ENCODE data around the gene LASP1NB.

The LASP1NB gene

GRCh38 chr17:38891441-38891840, 34.0 kb upstream of the LASP1NB start:
- H3F3A ChIP-seq (replicated peaks; ENCODE audit: insufficient read depth): peaks cover 7% of the 10 kb centered on the region
- no peak overlapping the region for H3K27ac ChIP-seq (ENCODE audit: low read depth in 2 of 2, low read length in 1 of 2)
- peaks cover 77% of the 10 kb centered on the region for H4K20me1 ChIP-seq (ENCODE audit: insufficient read depth)
- no peak for TF ChIP-seq GABPA (IDR thresholded peaks at IDR 0.05; ENCODE audit: low read depth)
- no peak for TF ChIP-seq RAD21 (IDR thresholded peaks at IDR 0.05; ENCODE audit: low read length)
- TF ChIP-seq SMC3 (IDR thresholded peaks at IDR 0.05; ENCODE audit: low read depth, low read length): no peak
- TF ChIP-seq JUND (IDR thresholded peaks at IDR 0.05): no peak
- TF ChIP-seq, protein P1, sequence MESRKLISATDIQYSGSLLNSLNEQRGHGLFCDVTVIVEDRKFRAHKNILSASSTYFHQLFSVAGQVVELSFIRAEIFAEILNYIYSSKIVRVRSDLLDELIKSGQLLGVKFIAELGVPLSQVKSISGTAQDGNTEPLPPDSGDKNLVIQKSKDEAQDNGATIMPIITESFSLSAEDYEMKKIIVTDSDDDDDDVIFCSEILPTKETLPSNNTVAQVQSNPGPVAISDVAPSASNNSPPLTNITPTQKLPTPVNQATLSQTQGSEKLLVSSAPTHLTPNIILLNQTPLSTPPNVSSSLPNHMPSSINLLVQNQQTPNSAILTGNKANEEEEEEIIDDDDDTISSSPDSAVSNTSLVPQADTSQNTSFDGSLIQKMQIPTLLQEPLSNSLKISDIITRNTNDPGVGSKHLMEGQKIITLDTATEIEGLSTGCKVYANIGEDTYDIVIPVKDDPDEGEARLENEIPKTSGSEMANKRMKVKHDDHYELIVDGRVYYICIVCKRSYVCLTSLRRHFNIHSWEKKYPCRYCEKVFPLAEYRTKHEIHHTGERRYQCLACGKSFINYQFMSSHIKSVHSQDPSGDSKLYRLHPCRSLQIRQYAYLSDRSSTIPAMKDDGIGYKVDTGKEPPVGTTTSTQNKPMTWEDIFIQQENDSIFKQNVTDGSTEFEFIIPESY (IDR thresholded peaks at IDR 0.05; ENCODE audit: borderline replicate concordance, low read depth): no peak
- TF ChIP-seq YY1 (IDR thresholded peaks at IDR 0.05; ENCODE audit: low read depth): no peak
- no peak for TF ChIP-seq POLR2AphosphoS5 (IDR thresholded peaks at IDR 0.05; ENCODE audit: low read depth, low read length)
- no peak for TF ChIP-seq MAX (IDR thresholded peaks at IDR 0.05; ENCODE audit: low read depth)
- ChIA-PET CTCF (no interaction called here), POLR2A (no interaction called here)
- WGBS (ENCODE audit: low lambda C conversion rate): 94% methylated on average over 8 of the region's 8 CpGs
- peaks cover 0 to 12% of the 10 kb centered on the region in 2 experiments; a peak in 1 of 4 replicates for H3K4me1 ChIP-seq (ENCODE audit: control insufficient read depth in 1 of 2, insufficient read depth in 2 of 2, low read depth in 1 of 2, low read length in 1 of 2)
- no peaks in the 10 kb centered on the region for H3K9me3 ChIP-seq
- no peak overlapping the region for H2AFZ ChIP-seq (ENCODE audit: low read depth)
- H3K79me2 ChIP-seq (ENCODE audit: insufficient read depth): peaks cover 87% of the 10 kb centered on the region
- DNase-seq: no peak
- no peaks in the 10 kb centered on the region for H3K9me2 ChIP-seq
- no peaks in the 10 kb centered on the region for H3K27me3 ChIP-seq (ENCODE audit: insufficient read depth)
- H3K36me3 ChIP-seq (replicated peaks in 1 of 2; ENCODE audit: control insufficient read depth in 1 of 2, insufficient read depth in 2 of 2, low read length in 1 of 2): peaks cover 38 to 60% of the 10 kb centered on the region in 2 experiments
- H3K9ac ChIP-seq: no peak overlapping the region
- H3K4me3 ChIP-seq (ENCODE audit: low read depth in 2 of 2, low read length in 1 of 2): no peak overlapping the region
- no peak overlapping the region for H3K4me2 ChIP-seq

GRCh38 chr17:38892083-38892482, 33.3 kb upstream of the LASP1NB start:
- Histone ChIP-seq H3K79me2 (ENCODE audit: insufficient read depth) (peaks cover 86% of the 10 kb centered on the region), H3K4me1 (ENCODE audit: control insufficient read depth in 1 of 2, insufficient read depth in 2 of 2, low read depth in 1 of 2, low read length in 1 of 2) (peaks cover 0 to 19% of the 10 kb centered on the region in 2 experiments; a peak in 1 of 4 replicates), H3F3A (replicated peaks; ENCODE audit: insufficient read depth) (peaks cover 9% of the 10 kb centered on the region), H3K27me3 (ENCODE audit: insufficient read depth) (no peaks in the 10 kb centered on the region), H3K9me2 (no peaks in the 10 kb centered on the region), H3K9me3 (no peaks in the 10 kb centered on the region), H3K9ac (no peak overlapping the region), H3K4me3 (ENCODE audit: low read depth in 2 of 2, low read length in 1 of 2) (no peak overlapping the region), H2AFZ (ENCODE audit: low read depth) (no peak overlapping the region), H4K20me1 (ENCODE audit: insufficient read depth) (peaks cover 77% of the 10 kb centered on the region), H3K36me3 (replicated peaks in 1 of 2; ENCODE audit: control insufficient read depth in 1 of 2, insufficient read depth in 2 of 2, low read length in 1 of 2) (peaks cover 38 to 60% of the 10 kb centered on the region in 2 experiments), H3K4me2 (no peak overlapping the region), H3K27ac (ENCODE audit: low read depth in 2 of 2, low read length in 1 of 2) (no peak overlapping the region)
- TF ChIP-seq GABPA (IDR thresholded peaks at IDR 0.05; ENCODE audit: low read depth) (no peak), TEAD4 (IDR thresholded peaks at IDR 0.05; ENCODE audit: borderline replicate concordance, insufficient read depth) (no peak), EP300 (IDR thresholded peaks at IDR 0.05; ENCODE audit: borderline replicate concordance in 1 of 2, low read depth in 1 of 2, low read length in 1 of 2) (no peak), USF1 (IDR thresholded peaks at IDR 0.05; ENCODE audit: borderline replicate concordance, low read depth) (no peak), JUND (IDR thresholded peaks at IDR 0.05) (no peak), RXRA (IDR thresholded peaks at IDR 0.05; ENCODE audit: borderline replicate concordance, low read depth) (no peak), FOXM1 (IDR thresholded peaks at IDR 0.05; ENCODE audit: low read depth) (no peak)
- TF ChIP-seq, protein P2, sequence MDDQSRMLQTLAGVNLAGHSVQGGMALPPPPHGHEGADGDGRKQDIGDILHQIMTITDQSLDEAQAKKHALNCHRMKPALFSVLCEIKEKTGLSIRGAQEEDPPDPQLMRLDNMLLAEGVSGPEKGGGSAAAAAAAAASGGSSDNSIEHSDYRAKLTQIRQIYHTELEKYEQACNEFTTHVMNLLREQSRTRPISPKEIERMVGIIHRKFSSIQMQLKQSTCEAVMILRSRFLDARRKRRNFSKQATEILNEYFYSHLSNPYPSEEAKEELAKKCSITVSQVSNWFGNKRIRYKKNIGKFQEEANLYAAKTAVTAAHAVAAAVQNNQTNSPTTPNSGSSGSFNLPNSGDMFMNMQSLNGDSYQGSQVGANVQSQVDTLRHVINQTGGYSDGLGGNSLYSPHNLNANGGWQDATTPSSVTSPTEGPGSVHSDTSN (IDR thresholded peaks at IDR 0.05): no peak
- TF ChIP-seq, protein P3, sequence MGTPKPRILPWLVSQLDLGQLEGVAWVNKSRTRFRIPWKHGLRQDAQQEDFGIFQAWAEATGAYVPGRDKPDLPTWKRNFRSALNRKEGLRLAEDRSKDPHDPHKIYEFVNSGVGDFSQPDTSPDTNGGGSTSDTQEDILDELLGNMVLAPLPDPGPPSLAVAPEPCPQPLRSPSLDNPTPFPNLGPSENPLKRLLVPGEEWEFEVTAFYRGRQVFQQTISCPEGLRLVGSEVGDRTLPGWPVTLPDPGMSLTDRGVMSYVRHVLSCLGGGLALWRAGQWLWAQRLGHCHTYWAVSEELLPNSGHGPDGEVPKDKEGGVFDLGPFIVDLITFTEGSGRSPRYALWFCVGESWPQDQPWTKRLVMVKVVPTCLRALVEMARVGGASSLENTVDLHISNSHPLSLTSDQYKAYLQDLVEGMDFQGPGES (IDR thresholded peaks at IDR 0.05; ENCODE audit: low read depth, low read length): no peak
- TF ChIP-seq, protein P4, sequence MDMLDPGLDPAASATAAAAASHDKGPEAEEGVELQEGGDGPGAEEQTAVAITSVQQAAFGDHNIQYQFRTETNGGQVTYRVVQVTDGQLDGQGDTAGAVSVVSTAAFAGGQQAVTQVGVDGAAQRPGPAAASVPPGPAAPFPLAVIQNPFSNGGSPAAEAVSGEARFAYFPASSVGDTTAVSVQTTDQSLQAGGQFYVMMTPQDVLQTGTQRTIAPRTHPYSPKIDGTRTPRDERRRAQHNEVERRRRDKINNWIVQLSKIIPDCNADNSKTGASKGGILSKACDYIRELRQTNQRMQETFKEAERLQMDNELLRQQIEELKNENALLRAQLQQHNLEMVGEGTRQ (IDR thresholded peaks at IDR 0.05; ENCODE audit: borderline replicate concordance, low read depth, low read length): no peak
- no peak for DNase-seq
- 89% methylated on average over 4 of the region's 4 CpGs for WGBS (ENCODE audit: low lambda C conversion rate)
- POLR2A ChIA-PET: no interaction called here
- CTCF ChIA-PET: no interaction called here

All from SK-N-SH (cell line).